Sigmoid colon (tissue), 4 donors: ENCODE results near the gene OPA3.

Experiments used
- CTCF ChIP-seq, 4 experiments: fragments of 450-650 bp in 3 of 4; fragments of 200-600 bp in 1 of 4; IDR thresholded peaks; one replicate each; pipeline ENCODE4 v1.5.1; 2016 to 2019; ENCODE audit warnings: antibody characterized with exemption in 4 of 4, mild to moderate bottlenecking in 3 of 4, moderate library complexity in 2 of 4
- POLR2A ChIP-seq, 2 donors: fragments of 450-650 bp; IDR thresholded peaks; one replicate each; pipeline ENCODE4 v1.6.1; 2016; ENCODE audit warnings: antibody characterized with exemption in 2 of 2, mild to moderate bottlenecking in 2 of 2, moderate library complexity in 2 of 2
- POLR2AphosphoS5 ChIP-seq, 4 donors: sonication (generic); formaldehyde crosslinking; IDR thresholded peaks; one replicate each; pipeline ENCODE4 v1.6.1; 2017; ENCODE audit warnings: antibody characterized with exemption in 4 of 4

DNA sequence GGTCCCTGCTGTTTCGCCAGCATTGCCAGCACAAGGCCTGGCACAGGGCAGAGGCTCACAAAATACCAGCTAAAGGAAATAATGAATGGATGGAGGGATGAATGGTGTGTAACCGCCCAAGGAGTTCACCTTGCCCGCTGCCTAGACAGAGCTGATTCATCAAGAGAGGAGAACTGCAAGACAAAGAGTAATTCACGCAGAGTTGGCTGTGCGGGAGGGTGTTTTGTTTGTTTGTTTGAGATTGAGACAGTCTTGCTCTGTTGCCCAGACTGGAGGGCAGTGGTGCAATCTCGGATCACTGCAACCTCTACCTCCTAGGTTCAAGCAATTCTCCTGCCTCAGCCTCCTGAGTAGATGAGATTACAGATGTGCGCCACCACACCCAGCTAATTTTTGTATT, 3.0 kb downstream of the OPA3 start:
- TF ChIP-seq CTCF (IDR thresholded peaks at IDR 0.05): no peak
- TF ChIP-seq POLR2AphosphoS5 (IDR thresholded peaks at IDR 0.05): no peak
- TF ChIP-seq POLR2A (IDR thresholded peaks at IDR 0.05): no peak
